B cell (primary cell): ENCODE data around the gene FAM13B. TPM values are rescaled to one million over a fixed set of nuclear protein-coding genes. Genes with fewer than 3 reads are reported as not detected.
"Not testable (repeated sequence)": the region's sequence is repeated elsewhere in the genome, so short reads cannot be mapped to it uniquely, and the experiment has no call there.

ENCODE experiments used
- ATAC-seq: fragments of 200-7000 bp; cut with Tn5 transposase; one replicate; pipeline ENCODE4 v1.10.0; 2021; ENCODE audit warnings: low read depth, mild to moderate bottlenecking, moderate number of reproducible peaks, moderate library complexity
- CTCF ChIA-PET: fragments of 350-600 bp; sonication (Branson Sonifier 250); formaldehyde crosslinking; loops from one replicate; lab custom pipeline; 2021; ENCODE audit warnings: antibody characterized with exemption, inconsistent platforms; lab: Charles Lee
- POLR2A ChIA-PET: fragments of 350-600 bp; sonication (Branson Sonifier 250); formaldehyde crosslinking; loops from one replicate; lab custom pipeline; 2021; ENCODE audit warnings: antibody characterized with exemption; lab: Charles Lee
- DNase-seq: peaks from one replicate; pipeline ENCODE4 v3.0.0; 2013
- H2AFZ ChIP-seq: 2 replicates; pipeline ENCODE4 v1.6.1; 2012; ENCODE audit warnings: mild to moderate bottlenecking, low read depth, low read length; ENCODE audit not compliant: insufficient read depth, poor library complexity, severe bottlenecking
- H3K27ac ChIP-seq, 2 donors: 1 replicate in 1 of 2; 2 replicates in 1 of 2; pipeline ENCODE4 v1.5.1; 2012 to 2013; ENCODE audit warnings: low read length in 2 of 2, mild to moderate bottlenecking in 2 of 2, moderate library complexity in 1 of 2
- H3K27me3 ChIP-seq, 4 experiments: fragments of 200-600 bp in 1 of 4; sonication (generic) in 1 of 4; replicated peaks in 1 of 4; 1 replicate in 2 of 4; 2 replicates in 2 of 4; pipeline versions ENCODE4 v1.6.1 to v1.7.0; 2013 to 2016; ENCODE audit warnings: low read length in 3 of 4, mild to moderate bottlenecking in 2 of 4, mixed read lengths in 1 of 4, moderate library complexity in 1 of 4; ENCODE audit not compliant: insufficient read depth in 4 of 4, control insufficient read depth in 3 of 4; ENCODE audit errors: control extremely low read depth in 1 of 4
- H3K36me3 ChIP-seq, 2 experiments: replicated peaks in 1 of 2; 1 replicate in 1 of 2; 2 replicates in 1 of 2; pipeline versions ENCODE4 v1.6.1 to v1.7.1; 2013; ENCODE audit warnings: low read length in 1 of 2; ENCODE audit not compliant: insufficient read depth in 2 of 2, control insufficient read depth in 1 of 2; ENCODE audit errors: control extremely low read depth in 1 of 2, extremely low read depth in 1 of 2
- H3K4me1 ChIP-seq, 2 donors: fragments of 200-600 bp in 1 of 2; sonication (generic) in 1 of 2; 1 replicate in 1 of 2; 2 replicates in 1 of 2; pipeline versions ENCODE4 v1.5.1 to v1.6.1; 2013 to 2017; ENCODE audit warnings: low read length in 2 of 2; ENCODE audit not compliant: control insufficient read depth in 2 of 2, insufficient read depth in 2 of 2
- H3K4me2 ChIP-seq: replicated peaks from 2 replicates; pipeline ENCODE3; 2012; ENCODE audit warnings: mild to moderate bottlenecking, low read depth, low read length; ENCODE audit not compliant: poor library complexity, severe bottlenecking
- H3K4me3 ChIP-seq, 5 experiments: fragments of 200-600 bp in 1 of 5; sonication (generic) in 1 of 5; 1 replicate in 3 of 5; 2 replicates in 2 of 5; pipeline versions ENCODE4 v1.5.1 to v1.7.0; 2011 to 2016; ENCODE audit warnings: low read length in 4 of 5, mild to moderate bottlenecking in 4 of 5, low read depth in 2 of 5, control low read depth in 1 of 5, moderate library complexity in 1 of 5; ENCODE audit not compliant: insufficient read depth in 1 of 5; ENCODE audit errors: control extremely low read depth in 1 of 5, extremely low read depth in 1 of 5
- H3K79me2 ChIP-seq: fragments of 200-600 bp; sonication (generic); one replicate; pipeline ENCODE4 v1.6.0; 2016; ENCODE audit warnings: low read length; ENCODE audit not compliant: control insufficient read depth, insufficient read depth
- H3K9ac ChIP-seq: fragments of 200-600 bp; sonication (generic); 2 replicates; pipeline ENCODE4 v1.6.1; 2017; ENCODE audit warnings: mild to moderate bottlenecking, low read length, moderate library complexity
- H3K9me3 ChIP-seq, 3 donors: one replicate each; pipeline versions ENCODE4 v1.6.1 to v1.7.1; 2013; ENCODE audit warnings: low read length in 2 of 3; ENCODE audit not compliant: control insufficient read depth in 2 of 3, insufficient read depth in 1 of 3; ENCODE audit errors: control extremely low read depth in 1 of 3
- H4K20me1 ChIP-seq: 2 replicates; pipeline ENCODE4 v1.6.0; 2012; ENCODE audit warnings: mild to moderate bottlenecking, low read length; ENCODE audit not compliant: insufficient read depth, control insufficient read depth, poor library complexity, severe bottlenecking
- H3K27ac Mint-ChIP-seq: one replicate; pipeline ENCODE4 v1.8.0; 2021; ENCODE audit warnings: mixed read lengths
- H3K27me3 Mint-ChIP-seq: one replicate; pipeline ENCODE4 v1.8.0; 2021; ENCODE audit warnings: mixed read lengths
- H3K4me1 Mint-ChIP-seq: one replicate; pipeline ENCODE4 v1.8.0; 2021; ENCODE audit warnings: mixed read lengths
- H3K4me3 Mint-ChIP-seq: one replicate; pipeline ENCODE4 v1.8.0; 2021; ENCODE audit warnings: mixed read lengths
- H3K9me3 Mint-ChIP-seq: one replicate; pipeline ENCODE4 v1.8.0; 2022; ENCODE audit warnings: mixed read lengths; ENCODE audit not compliant: insufficient read depth
- CTCF ChIP-seq: fragments of 200-600 bp; IDR thresholded peaks from one replicate; pipeline ENCODE4 v1.8.0; 2022; ENCODE audit warnings: antibody characterized with exemption, mild to moderate bottlenecking
- EZH2 ChIP-seq: IDR thresholded peaks from 2 replicates; pipeline ENCODE4 v1.6.1; 2012; ENCODE audit warnings: borderline replicate concordance, low read depth, mild to moderate bottlenecking, moderate library complexity, low read length; ENCODE audit not compliant: insufficient read depth, poor library complexity, severe bottlenecking
- WGBS: methylation state at CpG from one replicate; pipeline ENCODE4 v1.1.5; 2013; ENCODE audit warnings: missing lambda C conversion rate; ENCODE audit not compliant: insufficient coverage; 5-methylcytosine and 5-hydroxymethylcytosine counted together
- intact Hi-C: fragments of 100-400 bp; cut with micrococcal nuclease; formaldehyde crosslinking; loops from one replicate; pipeline ENCODE4 v1.10.0; 2022
- polyA plus RNA-seq: library from polyadenylated mRNA; depleted of rRNA; stranded (reverse); fragments of >200 nt; gene quantifications from 2 replicates; pipeline ENCODE4 v1.2.3, GENCODE V29; 2012
- total RNA-seq, 2 donors: library from RNA; stranded (reverse); fragments of 120-200 nt in 1 of 2; gene quantifications; 1 replicate in 1 of 2; 2 replicates in 1 of 2; pipeline versions ENCODE4 v1.2.3 to v1.2.4, GENCODE V29; 2013 to 2022

FAM13B gene
- total and polyA plus RNA-seq, 2 donors (not counting 1 experiment from before 2014, with no cell fraction given) = 17.3 to 118 TPM

- CTCF ChIA-PET = no interaction called here
- Histone ChIP-seq H4K20me1 (no peaks in the 10 kb centered on the region), H3K9me3 (no peaks in the 10 kb centered on the region), H3K36me3 (no peaks in the 10 kb centered on the region), H3K27me3 (no peaks in the 10 kb centered on the region), H3K27ac (no peak overlapping the region), H3K9ac (no peak overlapping the region), H2AFZ (no peak overlapping the region), H3K4me2 (no peak overlapping the region), H3K4me3 (no peak overlapping the region), H3K4me1 (no peaks in the 10 kb centered on the region), H3K79me2 (no peaks in the 10 kb centered on the region)
- no peaks in the 10 kb centered on the region for H3K9me3 Mint-ChIP-seq
- no peaks in the 10 kb centered on the region for H3K4me1 Mint-ChIP-seq
- TF ChIP-seq EZH2 = no peak
- TF ChIP-seq CTCF = no peak
- no peak for ATAC-seq
- H3K4me3 Mint-ChIP-seq = no peak overlapping the region
- POLR2A ChIA-PET = no interaction called here
- no peaks in the 10 kb centered on the region for H3K27me3 Mint-ChIP-seq
- intact Hi-C loops = no loop called here
- 90% methylated on average over 5 of the region's 9 CpGs for WGBS
- no peak overlapping the region for H3K27ac Mint-ChIP-seq
- no peak for DNase-seq
These were observed 18.8 kb upstream of the FAM13B start for GRCh38 chr5:138051441-138052296.

DNA sequence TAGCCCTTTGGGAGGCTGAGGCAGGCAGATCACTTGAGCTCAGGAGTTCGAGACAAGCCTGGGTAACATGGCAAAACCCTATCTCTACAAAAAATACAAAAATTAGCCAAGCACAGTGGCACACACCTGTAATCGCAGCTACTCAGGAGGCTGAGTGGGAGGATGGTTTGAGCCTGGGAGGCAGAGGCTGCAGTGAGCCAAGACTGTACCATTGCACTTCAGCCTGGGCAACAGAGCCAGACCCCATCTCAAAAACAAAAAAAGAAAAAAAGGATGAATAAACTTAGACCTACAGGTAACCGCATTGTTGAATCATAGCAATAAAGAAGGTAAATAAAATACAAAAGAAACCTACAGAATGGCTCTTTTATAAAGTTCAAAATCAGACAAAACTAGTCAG, 12.4 kb upstream of the FAM13B start:
- H3K9ac ChIP-seq, H3K4me2 ChIP-seq, H3K27me3 Mint-ChIP-seq, H2AFZ ChIP-seq, H3K27me3 ChIP-seq, H3K4me1 Mint-ChIP-seq, intact Hi-C loops, H3K79me2 ChIP-seq, H3K27ac ChIP-seq, POLR2A ChIA-PET, H3K9me3 ChIP-seq, H4K20me1 ChIP-seq, ATAC-seq, H3K4me3 ChIP-seq, H3K4me3 Mint-ChIP-seq, H3K4me1 ChIP-seq, H3K9me3 Mint-ChIP-seq, H3K27ac Mint-ChIP-seq, DNase-seq, H3K36me3 ChIP-seq: not testable (repeated sequence)
- no CpG with 5 or more reads among the region's 3 CpGs for WGBS
- CTCF ChIA-PET = interaction anchor here (0.8 kb wide), 1 partner anchor 416 kb away, joined by 3 read pairs; no protein-coding TSS in a partner anchor
